GM18909 (cell line): ENCODE results near the gene MBD3L5.
"Not testable (repeated sequence)": the region's sequence is repeated elsewhere in the genome, so short reads cannot be mapped to it uniquely, and the experiment has no call there.

Experiments used
- ATAC-seq: cut with Tn5 transposase; IDR thresholded peaks from one replicate; pipeline ENCODE4 v1.9.1; 2021; ENCODE audit warnings: mild to moderate bottlenecking; ENCODE audit not compliant: unreplicated experiment, poor library complexity

Gene MBD3L5

GRCh38 chr19:7030278-7030677, at the start of gene MBD3L5:
Gene MBD3L5, plus strand, starts transcription at chr19:7030578. Its CDS starts 34 bp downstream, at chr19:7030612.
- not testable (repeated sequence) for ATAC-seq

- no peak for ATAC-seq
Measured at GRCh38 chr19:6983448-6983847, 46.9 kb upstream of the MBD3L5 start.

GRCh38 chr19:6987850-6988249, 42.5 kb upstream of the MBD3L5 start:
- ATAC-seq: no peak

- no peak for ATAC-seq
Measured at GRCh38 chr19:6988257-6988656, 42.1 kb upstream of the MBD3L5 start.

- no peak for ATAC-seq
Measured at GRCh38 chr19:6995054-6995453, 35.3 kb upstream of the MBD3L5 start.

- ATAC-seq: no peak
Measured at GRCh38 chr19:6996810-6997209, 33.6 kb upstream of the MBD3L5 start.

GRCh38 chr19:6997679-6998445, 32.5 kb upstream of the MBD3L5 start:
- no peak for ATAC-seq

- no peak for ATAC-seq
Measured at GRCh38 chr19:6999933-7000332, 30.4 kb upstream of the MBD3L5 start.

GRCh38 chr19:7000333-7000732, 30.0 kb upstream of the MBD3L5 start:
- ATAC-seq: no peak

GRCh38 chr19:7000816-7001215, 29.6 kb upstream of the MBD3L5 start:
- ATAC-seq: no peak

GRCh38 chr19:7004313-7004931, 26.0 kb upstream of the MBD3L5 start:
- ATAC-seq: no peak

GRCh38 chr19:7006135-7006704, 24.2 kb upstream of the MBD3L5 start:
- ATAC-seq: no peak

- ATAC-seq: no peak
Measured at GRCh38 chr19:7007859-7008258, 22.5 kb upstream of the MBD3L5 start.

- ATAC-seq: no peak
Measured at GRCh38 chr19:7010722-7011593, 19.4 kb upstream of the MBD3L5 start.

GRCh38 chr19:7013678-7014077, 16.7 kb upstream of the MBD3L5 start:
- ATAC-seq: no peak

- no peak for ATAC-seq
Measured at GRCh38 chr19:7018828-7019227, 11.6 kb upstream of the MBD3L5 start.

GRCh38 chr19:7021331-7021730, 9.0 kb upstream of the MBD3L5 start, which contains the start of gene MBD3L2B:
Gene MBD3L2B, minus strand, starts transcription at chr19:7021431. Its CDS starts 34 bp downstream, at chr19:7021397.
- not testable (repeated sequence) for ATAC-seq

GRCh38 chr19:7028790-7029189, 1.6 kb upstream of the MBD3L5 start:
- ATAC-seq: not testable (repeated sequence)

GRCh38 chr19:7040079-7040478, 9.7 kb downstream of the MBD3L5 start, which contains the start of gene MBD3L4:
Gene MBD3L4, minus strand, starts transcription at chr19:7040179. Its CDS starts 35 bp downstream, at chr19:7040144.
- not testable (repeated sequence) for ATAC-seq

- ATAC-seq: not testable (repeated sequence)
Measured at GRCh38 chr19:7041563-7041962, 11.2 kb downstream of the MBD3L5 start.
